Neural cell (in vitro differentiated cells): ENCODE measurements around the gene PDIA3. TPM values are rescaled to one million over a fixed set of nuclear protein-coding genes. Genes with fewer than 3 reads are reported as not detected.

Experiments used
- H2AFZ ChIP-seq: fragments of 200-600, 300-800 bp; sonication (generic), shearing (Covaris generic); 2 replicates; pipeline ENCODE4 v1.6.0; 2014; ENCODE audit warnings: low read depth, mild to moderate bottlenecking, antibody characterized with exemption, low read length, moderate library complexity
- H3F3A ChIP-seq: fragments of 200-600 bp; shearing (Covaris generic); 2 replicates; pipeline ENCODE4 v1.6.1; 2016; ENCODE audit warnings: mild to moderate bottlenecking, moderate library complexity, mixed read lengths, antibody characterized with exemption, low read length; ENCODE audit not compliant: insufficient read depth, poor library complexity, severe bottlenecking
- H3K27ac ChIP-seq: fragments of 200-600, 300-800 bp; sonication (generic), shearing (Covaris generic); 2 replicates; pipeline ENCODE4 v1.5.1; 2014; ENCODE audit warnings: mild to moderate bottlenecking, low read length, moderate library complexity
- H3K27me3 ChIP-seq: fragments of 300-800, 200-600 bp; sonication (generic), shearing (Covaris generic); 2 replicates; pipeline ENCODE4 v1.6.0; 2014; ENCODE audit warnings: mild to moderate bottlenecking, low read depth, low read length, moderate library complexity; ENCODE audit not compliant: insufficient read depth
- H3K36me3 ChIP-seq: fragments of 300-800, 200-600 bp; sonication (generic), shearing (Covaris generic); 2 replicates; pipeline ENCODE4 v1.5.1; 2014; ENCODE audit warnings: mild to moderate bottlenecking, antibody characterized with exemption, low read length, moderate library complexity; ENCODE audit not compliant: insufficient read depth
- H3K4me2 ChIP-seq: fragments of 300-800, 200-600 bp; sonication (generic), shearing (Covaris generic); 2 replicates; pipeline ENCODE4 v1.6.0; 2014; ENCODE audit warnings: mild to moderate bottlenecking, low read length
- H3K4me3 ChIP-seq: fragments of 300-800, 200-600 bp; sonication (generic), shearing (Covaris generic); 2 replicates; pipeline ENCODE4 v1.5.1; 2014; ENCODE audit warnings: mild to moderate bottlenecking, low read length, moderate library complexity
- H3K79me2 ChIP-seq: fragments of 200-600 bp; shearing (Covaris generic); replicated peaks from 2 replicates; pipeline ENCODE4 v1.6.0; 2014; ENCODE audit warnings: mild to moderate bottlenecking, low read length, moderate library complexity; ENCODE audit not compliant: insufficient read depth
- H3K9ac ChIP-seq: fragments of 300-800, 200-600 bp; sonication (generic), shearing (Covaris generic); 2 replicates; pipeline ENCODE4 v1.6.1; 2016; ENCODE audit warnings: mild to moderate bottlenecking, low read length, mixed read lengths
- H3K9me2 ChIP-seq: fragments of 200-600 bp; shearing (Covaris generic); 2 replicates; pipeline ENCODE4 v1.6.1; 2016; ENCODE audit warnings: mild to moderate bottlenecking, low read length, mixed read lengths; ENCODE audit not compliant: insufficient read depth
- H3K9me3 ChIP-seq: fragments of 200-600, 300-800 bp; sonication (generic), shearing (Covaris generic); 2 replicates; pipeline ENCODE4 v1.6.1; 2016; ENCODE audit warnings: mild to moderate bottlenecking, mixed run types, low read length, moderate library complexity, mixed read lengths
- H4K20me1 ChIP-seq: fragments of 200-600 bp; shearing (Covaris generic); 2 replicates; pipeline ENCODE4 v1.6.1; 2016; ENCODE audit warnings: mild to moderate bottlenecking, mixed run types; ENCODE audit not compliant: insufficient read depth
- CTCF ChIP-seq: fragments of 450-650 bp; IDR thresholded peaks from 2 replicates; pipeline ENCODE4 v1.5.1; 2014; ENCODE audit warnings: antibody characterized with exemption, mild to moderate bottlenecking, moderate library complexity; ENCODE audit not compliant: poor library complexity, severe bottlenecking
- EP300 ChIP-seq: fragments of 450-650 bp; conservative IDR thresholded peaks from 2 replicates; pipeline ENCODE4 v1.6.1; 2014; ENCODE audit warnings: antibody characterized with exemption, mild to moderate bottlenecking, moderate library complexity; ENCODE audit not compliant: poor library complexity, severe bottlenecking
- EZH2 ChIP-seq: fragments of 200-600, 300-800 bp; shearing (Covaris generic), sonication (generic); IDR thresholded peaks from 2 replicates; pipeline ENCODE4 v1.6.1; 2014; ENCODE audit warnings: antibody characterized with exemption, low read length, borderline replicate concordance, mild to moderate bottlenecking; ENCODE audit not compliant: insufficient read depth, poor library complexity, severe bottlenecking
- MXI1 ChIP-seq: fragments of 450-650 bp; conservative IDR thresholded peaks from 2 replicates; pipeline ENCODE4 v1.6.1; 2014; ENCODE audit warnings: antibody characterized with exemption, mild to moderate bottlenecking; ENCODE audit not compliant: poor library complexity, severe bottlenecking
- POLR2AphosphoS5 ChIP-seq: IDR thresholded peaks from 2 replicates; pipeline ENCODE4 v1.6.1; 2012
- RAD21 ChIP-seq: fragments of 450-650 bp; conservative IDR thresholded peaks from 2 replicates; pipeline ENCODE4 v1.6.1; 2014; ENCODE audit warnings: antibody characterized with exemption, mild to moderate bottlenecking, moderate library complexity
- SMC3 ChIP-seq: fragments of 450-650 bp; conservative IDR thresholded peaks from 2 replicates; pipeline ENCODE4 v1.6.1; 2014; ENCODE audit warnings: antibody characterized with exemption, mild to moderate bottlenecking, moderate library complexity; ENCODE audit not compliant: poor library complexity
- TAF1 ChIP-seq: IDR thresholded peaks from 2 replicates; pipeline ENCODE4 v1.6.1; 2012; ENCODE audit warnings: low read depth
- polyA plus RNA-seq: library from polyadenylated mRNA; depleted of rRNA; stranded (reverse); fragments of >200 nt; gene quantifications from 2 replicates; pipeline ENCODE4 v1.2.3, GENCODE V29; 2014
- TF ChIP-seq, protein P1 (sequence below): IDR thresholded peaks from 2 replicates; pipeline ENCODE4 v1.6.1; 2012; ENCODE audit warnings: borderline replicate concordance

PDIA3 gene
- polyA plus RNA-seq, 1 donor from 2014 or later, result 136 TPM

- H3K79me2 ChIP-seq, result peaks cover 13% of the 10 kb centered on the region
- no peak overlapping the region for H3K27ac ChIP-seq
- no peak overlapping the region for H3K9ac ChIP-seq
- no peaks in the 10 kb centered on the region for H4K20me1 ChIP-seq
- no peak overlapping the region for H3K4me3 ChIP-seq
- peaks cover 4% of the 10 kb centered on the region for H3K36me3 ChIP-seq
- H3K9me3 ChIP-seq, result no peaks in the 10 kb centered on the region
- no peak for TF ChIP-seq RAD21
- TF ChIP-seq, protein P1, sequence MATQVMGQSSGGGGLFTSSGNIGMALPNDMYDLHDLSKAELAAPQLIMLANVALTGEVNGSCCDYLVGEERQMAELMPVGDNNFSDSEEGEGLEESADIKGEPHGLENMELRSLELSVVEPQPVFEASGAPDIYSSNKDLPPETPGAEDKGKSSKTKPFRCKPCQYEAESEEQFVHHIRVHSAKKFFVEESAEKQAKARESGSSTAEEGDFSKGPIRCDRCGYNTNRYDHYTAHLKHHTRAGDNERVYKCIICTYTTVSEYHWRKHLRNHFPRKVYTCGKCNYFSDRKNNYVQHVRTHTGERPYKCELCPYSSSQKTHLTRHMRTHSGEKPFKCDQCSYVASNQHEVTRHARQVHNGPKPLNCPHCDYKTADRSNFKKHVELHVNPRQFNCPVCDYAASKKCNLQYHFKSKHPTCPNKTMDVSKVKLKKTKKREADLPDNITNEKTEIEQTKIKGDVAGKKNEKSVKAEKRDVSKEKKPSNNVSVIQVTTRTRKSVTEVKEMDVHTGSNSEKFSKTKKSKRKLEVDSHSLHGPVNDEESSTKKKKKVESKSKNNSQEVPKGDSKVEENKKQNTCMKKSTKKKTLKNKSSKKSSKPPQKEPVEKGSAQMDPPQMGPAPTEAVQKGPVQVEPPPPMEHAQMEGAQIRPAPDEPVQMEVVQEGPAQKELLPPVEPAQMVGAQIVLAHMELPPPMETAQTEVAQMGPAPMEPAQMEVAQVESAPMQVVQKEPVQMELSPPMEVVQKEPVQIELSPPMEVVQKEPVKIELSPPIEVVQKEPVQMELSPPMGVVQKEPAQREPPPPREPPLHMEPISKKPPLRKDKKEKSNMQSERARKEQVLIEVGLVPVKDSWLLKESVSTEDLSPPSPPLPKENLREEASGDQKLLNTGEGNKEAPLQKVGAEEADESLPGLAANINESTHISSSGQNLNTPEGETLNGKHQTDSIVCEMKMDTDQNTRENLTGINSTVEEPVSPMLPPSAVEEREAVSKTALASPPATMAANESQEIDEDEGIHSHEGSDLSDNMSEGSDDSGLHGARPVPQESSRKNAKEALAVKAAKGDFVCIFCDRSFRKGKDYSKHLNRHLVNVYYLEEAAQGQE, result no peak
- no peak for TF ChIP-seq CTCF
- no peak for TF ChIP-seq EP300
- no peak for TF ChIP-seq TAF1
- TF ChIP-seq POLR2AphosphoS5, result no peak
- TF ChIP-seq SMC3, result no peak
- TF ChIP-seq EZH2, result no peak
- no peak for TF ChIP-seq MXI1
- no peaks in the 10 kb centered on the region for H3K9me2 ChIP-seq
- H3K4me2 ChIP-seq, result no peak overlapping the region
- H3K27me3 ChIP-seq, result no peaks in the 10 kb centered on the region
- no peaks in the 10 kb centered on the region for H3F3A ChIP-seq
- H2AFZ ChIP-seq, result no peak overlapping the region
Observed at GRCh38 chr15:43789409-43789808, 43.2 kb downstream of the PDIA3 start.

GRCh38 chr15:43791993-43792760 lies 45.9 kb downstream of the PDIA3 start, which contains the start of gene SERF2:
Gene SERF2 (plus strand): TSS chr15:43792320. CDS start chr15:43792377, 57 bp downstream.
- no peaks in the 10 kb centered on the region for H3F3A ChIP-seq
- peak within 1 kb of the TSS; percentile 96 for H3K4me3 ChIP-seq
- TF ChIP-seq EP300 (no peak), RAD21 (peak; percentile 14), POLR2AphosphoS5 (peak; percentile 100), TAF1 (peak; percentile 89), EZH2 (no peak), MXI1 (peak; percentile 61), CTCF (no peak)
- TF ChIP-seq, protein P1, result peak; percentile 85
- no peaks in the 10 kb centered on the region for H4K20me1 ChIP-seq
- H3K36me3 ChIP-seq, result peaks cover 10% of the 10 kb centered on the region
- no peaks in the 10 kb centered on the region for H3K27me3 ChIP-seq
- no peaks in the 10 kb centered on the region for H3K9me2 ChIP-seq
- H3K27ac ChIP-seq, result peak within 1 kb of the TSS; percentile 97
- H2AFZ ChIP-seq, result peak within 1 kb of the TSS; percentile 97
- no peaks in the 10 kb centered on the region for H3K9me3 ChIP-seq
- H3K4me2 ChIP-seq, result peak within 1 kb of the TSS; percentile 91
- peaks cover 13% of the 10 kb centered on the region for H3K79me2 ChIP-seq
- H3K9ac ChIP-seq, result peak within 1 kb of the TSS; percentile 99
